Measurements from ENCODE around the gene STRAP.

The STRAP gene

DNA sequence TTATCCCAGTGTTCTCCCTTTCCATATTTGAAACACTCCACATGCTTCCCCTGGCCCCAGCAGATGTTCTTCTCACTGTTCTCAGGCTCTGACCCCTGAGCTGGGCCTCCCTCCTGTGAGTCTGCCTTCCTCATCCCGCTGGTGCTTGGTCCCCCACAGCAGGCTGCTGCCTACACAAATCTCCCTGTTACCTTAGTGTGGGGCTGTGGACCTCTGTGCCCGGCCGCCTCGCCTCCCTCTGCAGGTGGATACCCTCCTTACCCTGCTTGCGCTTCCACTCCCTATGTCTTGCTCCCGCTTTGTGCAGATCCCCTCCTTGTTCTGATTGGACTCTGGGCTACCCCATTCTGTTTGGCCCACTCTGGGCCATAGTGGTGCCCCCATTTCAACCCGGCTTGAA is 35.9 kb downstream of the STRAP start:
- WGBS, 2 experiments, result 85 to 89% methylated on average over 7 of the region's 7 CpGs

GRCh38 chr12:15919418-15919817 is 37.2 kb downstream of the STRAP start:
- Histone ChIP-seq H3K27ac (ENCODE audit: insufficient read depth, low read depth, low read length, poor library complexity, severe bottlenecking) (no peak overlapping the region), H3K4me3 (ENCODE audit: insufficient read depth, low read depth, low read length) (no peak overlapping the region), H3K9me3 (ENCODE audit: control insufficient read depth, low read length) (no peaks in the 10 kb centered on the region), H3K27me3 (ENCODE audit: control insufficient read depth, insufficient read depth, low read length, poor library complexity, severe bottlenecking) (no peaks in the 10 kb centered on the region), H3K36me3 (ENCODE audit: control insufficient read depth, insufficient read depth, low read length) (no peaks in the 10 kb centered on the region), H3K4me1 (ENCODE audit: control insufficient read depth, insufficient read depth, low read length) (peaks cover 19% of the 10 kb centered on the region)
- WGBS, 2 experiments, result 90 to 91% methylated on average over 2 of the region's 2 CpGs

More for the DNA sequence above, 35.9 kb downstream of the STRAP start:
- no peaks in the 10 kb centered on the region for H3K27me3 ChIP-seq (ENCODE audit: control insufficient read depth, insufficient read depth, low read length, poor library complexity, severe bottlenecking)
- H3K27ac ChIP-seq (ENCODE audit: insufficient read depth, low read depth, low read length, poor library complexity, severe bottlenecking), result no peak overlapping the region
- peaks cover 19% of the 10 kb centered on the region for H3K4me1 ChIP-seq (ENCODE audit: control insufficient read depth, insufficient read depth, low read length)
- H3K4me3 ChIP-seq (ENCODE audit: insufficient read depth, low read depth, low read length), result no peak overlapping the region
- H3K36me3 ChIP-seq (ENCODE audit: control insufficient read depth, insufficient read depth, low read length), result no peaks in the 10 kb centered on the region
- H3K9me3 ChIP-seq (ENCODE audit: control insufficient read depth, low read length), result no peaks in the 10 kb centered on the region

GRCh38 chr12:15924956-15925355 is 42.8 kb downstream of the STRAP start:
- H3K27ac ChIP-seq (ENCODE audit: insufficient read depth, low read depth, low read length, poor library complexity, severe bottlenecking), result no peak overlapping the region
- H3K4me1 ChIP-seq (ENCODE audit: control insufficient read depth, insufficient read depth, low read length), result peaks cover 16% of the 10 kb centered on the region
- no peaks in the 10 kb centered on the region for H3K9me3 ChIP-seq (ENCODE audit: control insufficient read depth, low read length)
- H3K4me3 ChIP-seq (ENCODE audit: insufficient read depth, low read depth, low read length), result no peak overlapping the region
- H3K36me3 ChIP-seq (ENCODE audit: control insufficient read depth, insufficient read depth, low read length), result no peaks in the 10 kb centered on the region
- WGBS, 2 experiments, result 50% methylated on average over 1 of the region's 1 CpG; no CpG with 5 or more reads in 1 of the 2 experiments
- no peaks in the 10 kb centered on the region for H3K27me3 ChIP-seq (ENCODE audit: control insufficient read depth, insufficient read depth, low read length, poor library complexity, severe bottlenecking)

GRCh38 chr12:15928346-15928745 is 46.2 kb downstream of the STRAP start:
- H3K27me3 ChIP-seq (ENCODE audit: control insufficient read depth, insufficient read depth, low read length, poor library complexity, severe bottlenecking), result no peaks in the 10 kb centered on the region
- WGBS, 2 experiments, result 88 to 91% methylated on average over 2 of the region's 2 CpGs
- H3K4me3 ChIP-seq (ENCODE audit: insufficient read depth, low read depth, low read length), result no peak overlapping the region
- H3K9me3 ChIP-seq (ENCODE audit: control insufficient read depth, low read length), result no peaks in the 10 kb centered on the region
- H3K27ac ChIP-seq (ENCODE audit: insufficient read depth, low read depth, low read length, poor library complexity, severe bottlenecking), result no peak overlapping the region
- H3K4me1 ChIP-seq (ENCODE audit: control insufficient read depth, insufficient read depth, low read length), result peaks cover 16% of the 10 kb centered on the region
- no peaks in the 10 kb centered on the region for H3K36me3 ChIP-seq (ENCODE audit: control insufficient read depth, insufficient read depth, low read length)

DNA sequence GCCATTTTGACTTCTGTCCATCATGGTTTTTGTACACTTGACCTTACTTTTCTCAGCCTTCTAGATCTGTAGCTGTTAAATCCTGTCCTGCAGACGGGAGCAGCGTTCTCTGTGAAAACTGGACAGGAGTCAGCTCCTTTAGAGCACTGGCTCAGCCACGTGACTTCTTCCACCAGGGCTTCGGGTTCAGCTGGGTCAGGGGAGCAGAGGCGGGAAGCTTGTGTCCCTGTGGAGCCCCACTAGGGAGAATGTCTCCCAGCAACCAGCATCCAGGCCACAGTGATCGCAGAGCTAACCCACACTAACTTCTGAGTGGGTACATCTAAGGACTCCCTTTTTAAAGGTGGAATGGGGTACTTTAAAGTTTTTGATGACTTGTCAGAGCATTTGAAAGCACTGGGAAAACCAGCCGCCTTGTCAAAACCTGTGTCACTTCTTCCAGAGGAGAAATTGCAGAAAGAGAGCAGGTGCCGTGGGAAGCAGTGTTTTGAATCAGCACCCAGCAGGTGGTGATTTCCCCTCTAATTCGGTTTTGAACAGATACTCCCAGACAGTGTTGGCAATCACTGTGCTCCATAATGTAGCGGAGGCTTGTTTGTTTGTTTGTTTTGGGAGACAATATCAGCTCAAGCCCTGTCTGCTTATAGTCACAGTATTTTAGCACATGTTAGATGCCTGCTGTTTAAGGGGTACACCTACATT is 46.8 kb downstream of the STRAP start:
- H3K27me3 ChIP-seq (ENCODE audit: control insufficient read depth, insufficient read depth, low read length, poor library complexity, severe bottlenecking), result no peaks in the 10 kb centered on the region
- 58% methylated on average over 10 of the region's 10 CpGs for WGBS, 2 experiments
- no peaks in the 10 kb centered on the region for H3K36me3 ChIP-seq (ENCODE audit: control insufficient read depth, insufficient read depth, low read length)
- H3K9me3 ChIP-seq (ENCODE audit: control insufficient read depth, low read length), result no peaks in the 10 kb centered on the region
- peaks cover 16% of the 10 kb centered on the region for H3K4me1 ChIP-seq (ENCODE audit: control insufficient read depth, insufficient read depth, low read length)
- no peak overlapping the region for H3K27ac ChIP-seq (ENCODE audit: insufficient read depth, low read depth, low read length, poor library complexity, severe bottlenecking)
- H3K4me3 ChIP-seq (ENCODE audit: insufficient read depth, low read depth, low read length), result no peak overlapping the region

DNA sequence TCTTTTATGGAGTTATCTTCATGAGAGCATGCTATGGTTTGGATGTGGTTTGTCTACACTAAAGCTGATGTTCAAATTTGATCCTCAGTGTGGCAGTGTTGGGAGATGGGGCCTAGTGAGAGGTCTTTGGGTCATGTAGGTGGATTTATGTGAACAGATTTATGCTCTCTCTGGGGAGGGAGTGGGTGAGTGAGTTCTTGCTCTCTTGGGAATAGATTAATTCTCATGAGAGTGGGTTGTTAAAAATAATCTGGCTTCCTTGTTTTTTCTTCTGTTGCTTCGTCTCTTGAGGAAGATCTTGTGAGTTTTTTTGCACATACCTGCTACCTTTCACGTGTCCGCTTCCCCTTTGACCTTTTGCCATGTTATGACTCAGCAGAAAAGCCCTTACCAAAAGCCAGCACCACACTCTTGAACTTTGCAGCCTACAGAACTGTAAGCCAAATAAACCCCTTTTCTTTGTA is 49.4 kb downstream of the STRAP start:
- 88 to 98% methylated on average over 3 of the region's 3 CpGs for WGBS, 2 experiments
- H3K4me1 ChIP-seq (ENCODE audit: control insufficient read depth, insufficient read depth, low read length), result peaks cover 12% of the 10 kb centered on the region
- H3K9me3 ChIP-seq (ENCODE audit: control insufficient read depth, low read length), result no peaks in the 10 kb centered on the region
- H3K4me3 ChIP-seq (ENCODE audit: insufficient read depth, low read depth, low read length), result no peak overlapping the region
- no peaks in the 10 kb centered on the region for H3K36me3 ChIP-seq (ENCODE audit: control insufficient read depth, insufficient read depth, low read length)
- no peak overlapping the region for H3K27ac ChIP-seq (ENCODE audit: insufficient read depth, low read depth, low read length, poor library complexity, severe bottlenecking)
- H3K27me3 ChIP-seq (ENCODE audit: control insufficient read depth, insufficient read depth, low read length, poor library complexity, severe bottlenecking), result no peaks in the 10 kb centered on the region

GRCh38 chr12:15932327-15932726 is 50.1 kb downstream of the STRAP start:
- no peaks in the 10 kb centered on the region for H3K36me3 ChIP-seq (ENCODE audit: control insufficient read depth, insufficient read depth, low read length)
- 90 to 100% methylated on average over 1 of the region's 1 CpG for WGBS, 2 experiments
- no peaks in the 10 kb centered on the region for H3K27me3 ChIP-seq (ENCODE audit: control insufficient read depth, insufficient read depth, low read length, poor library complexity, severe bottlenecking)
- peaks cover 12% of the 10 kb centered on the region for H3K4me1 ChIP-seq (ENCODE audit: control insufficient read depth, insufficient read depth, low read length)
- no peak overlapping the region for H3K27ac ChIP-seq (ENCODE audit: insufficient read depth, low read depth, low read length, poor library complexity, severe bottlenecking)
- H3K9me3 ChIP-seq (ENCODE audit: control insufficient read depth, low read length), result no peaks in the 10 kb centered on the region
- no peak overlapping the region for H3K4me3 ChIP-seq (ENCODE audit: insufficient read depth, low read depth, low read length)

DNA sequence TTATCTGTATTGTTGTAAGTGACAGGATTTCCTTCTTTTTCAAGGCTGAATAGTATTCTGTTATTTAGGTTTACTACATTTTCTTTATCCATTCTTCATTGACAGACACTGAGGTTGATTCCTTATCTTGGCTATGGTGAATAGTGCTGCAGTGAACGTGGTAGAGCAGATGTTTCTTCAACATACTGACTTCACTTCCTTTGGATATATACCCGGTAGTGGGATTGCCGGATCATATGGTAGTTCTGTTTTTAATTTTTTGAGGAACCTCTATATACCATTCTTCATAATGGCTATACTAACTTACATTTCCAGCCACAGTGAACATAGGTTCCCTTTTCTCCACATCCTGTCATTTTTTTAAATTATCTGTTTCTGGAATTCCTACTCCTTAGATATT is 50.8 kb downstream of the STRAP start:
- Histone ChIP-seq H3K9me3 (ENCODE audit: control insufficient read depth, low read length) (no peaks in the 10 kb centered on the region), H3K4me1 (ENCODE audit: control insufficient read depth, insufficient read depth, low read length) (peaks cover 12% of the 10 kb centered on the region), H3K27ac (ENCODE audit: insufficient read depth, low read depth, low read length, poor library complexity, severe bottlenecking) (no peak overlapping the region), H3K4me3 (ENCODE audit: insufficient read depth, low read depth, low read length) (no peak overlapping the region), H3K27me3 (ENCODE audit: control insufficient read depth, insufficient read depth, low read length, poor library complexity, severe bottlenecking) (no peaks in the 10 kb centered on the region), H3K36me3 (ENCODE audit: control insufficient read depth, insufficient read depth, low read length) (no peaks in the 10 kb centered on the region)
- 80 to 100% methylated on average over 1 to 3 of the region's 3 CpGs for WGBS, 2 experiments

DNA sequence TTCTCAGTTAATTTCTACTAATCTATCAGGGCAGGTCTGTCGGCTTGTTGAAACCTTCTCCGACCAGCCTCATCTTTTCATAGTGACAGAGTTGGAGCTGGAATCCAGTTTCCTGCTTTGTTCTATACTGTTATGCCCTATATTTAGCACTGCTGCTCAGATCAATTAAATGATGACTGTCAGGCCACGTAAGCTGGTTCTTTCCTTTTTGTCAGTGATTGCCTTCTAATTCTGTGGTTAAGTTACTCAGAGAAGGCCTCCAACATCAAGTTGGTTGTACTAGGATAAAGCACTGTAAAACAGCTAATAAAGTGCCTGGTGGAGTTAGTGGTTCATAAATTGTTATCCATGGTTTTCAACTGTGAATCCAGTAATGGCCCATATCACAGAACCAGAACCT is 51.6 kb downstream of the STRAP start:
- H3K4me1 ChIP-seq (ENCODE audit: control insufficient read depth, insufficient read depth, low read length), result peaks cover 4% of the 10 kb centered on the region
- no peaks in the 10 kb centered on the region for H3K9me3 ChIP-seq (ENCODE audit: control insufficient read depth, low read length)
- H3K27me3 ChIP-seq (ENCODE audit: control insufficient read depth, insufficient read depth, low read length, poor library complexity, severe bottlenecking), result no peaks in the 10 kb centered on the region
- no peaks in the 10 kb centered on the region for H3K36me3 ChIP-seq (ENCODE audit: control insufficient read depth, insufficient read depth, low read length)
- no peak overlapping the region for H3K4me3 ChIP-seq (ENCODE audit: insufficient read depth, low read depth, low read length)
- H3K27ac ChIP-seq (ENCODE audit: insufficient read depth, low read depth, low read length, poor library complexity, severe bottlenecking), result no peak overlapping the region
- WGBS, 2 experiments, result 95 to 96% methylated on average over 3 of the region's 3 CpGs

DNA sequence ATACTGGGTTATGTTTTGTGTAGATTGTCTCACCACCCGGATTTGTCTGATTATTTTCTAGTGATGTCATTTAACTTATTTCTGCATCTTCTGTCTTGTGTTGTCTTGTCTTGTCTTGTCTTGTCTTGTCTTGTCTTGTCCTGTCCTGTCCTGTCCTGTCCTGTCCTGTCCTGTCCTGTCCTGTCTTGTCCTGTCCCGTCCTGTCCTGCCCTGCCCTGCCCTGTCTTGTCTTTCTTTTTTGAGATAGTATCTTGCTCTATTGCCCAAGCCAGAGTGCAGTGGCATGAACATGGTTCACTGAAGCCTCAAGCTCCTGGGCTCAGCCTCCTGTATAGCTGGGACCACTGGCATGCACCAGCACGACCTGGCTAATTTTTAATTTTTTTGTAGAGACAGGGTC is 54.6 kb downstream of the STRAP start:
- 85 to 92% methylated on average over 2 to 3 of the region's 3 CpGs for WGBS, 2 experiments
- Histone ChIP-seq H3K36me3 (ENCODE audit: control insufficient read depth, insufficient read depth, low read length) (peaks cover 4% of the 10 kb centered on the region), H3K27me3 (ENCODE audit: control insufficient read depth, insufficient read depth, low read length, poor library complexity, severe bottlenecking) (no peaks in the 10 kb centered on the region), H3K9me3 (ENCODE audit: control insufficient read depth, low read length) (no peaks in the 10 kb centered on the region), H3K4me1 (ENCODE audit: control insufficient read depth, insufficient read depth, low read length) (no peaks in the 10 kb centered on the region), H3K4me3 (ENCODE audit: insufficient read depth, low read depth, low read length) (no peak overlapping the region), H3K27ac (ENCODE audit: insufficient read depth, low read depth, low read length, poor library complexity, severe bottlenecking) (no peak overlapping the region)
